Right lobe of liver (tissue), 4 donors: ENCODE data around the gene PBX4.

ENCODE experiments used
- POLR2A ChIP-seq: fragments of 450-650 bp; IDR thresholded peaks from one replicate; pipeline ENCODE4 v1.6.1; 2017; ENCODE audit warnings: antibody characterized with exemption, mild to moderate bottlenecking
- TF ChIP-seq, protein P1 (sequence below), 4 donors: fragments of 200-600 bp in 3 of 4; fragments of 450-650 bp in 1 of 4; IDR thresholded peaks; one replicate each; pipeline versions ENCODE4 v1.5.1 to v1.8.0; 2016 to 2022; ENCODE audit warnings: antibody characterized with exemption in 4 of 4, mild to moderate bottlenecking in 2 of 4
- donor health status: DM: no; HTN: no; CAD: no.
- donor health status: DM: no; HTN: no; CAD: no.
- donor health status: DM: no; HTN: yes; CAD: no.

DNA sequence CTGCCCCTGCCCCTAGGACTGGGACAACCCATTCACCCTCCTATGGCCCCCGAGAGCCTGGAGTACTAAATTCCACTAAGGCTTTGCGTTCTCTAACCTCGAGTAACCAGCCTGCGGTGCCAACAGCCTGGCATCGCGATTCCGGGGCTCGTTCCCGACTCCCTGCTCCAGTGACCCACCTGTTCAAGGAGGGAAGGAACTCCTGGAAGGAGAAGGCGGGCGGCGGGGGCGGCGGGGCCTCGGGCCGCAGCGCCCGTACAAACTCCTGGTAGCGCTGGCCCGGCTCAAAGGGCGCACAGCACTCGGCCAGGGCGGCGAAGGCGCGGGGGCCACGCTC is 18.7 kb upstream of the PBX4 start:
- TF ChIP-seq, protein P1, sequence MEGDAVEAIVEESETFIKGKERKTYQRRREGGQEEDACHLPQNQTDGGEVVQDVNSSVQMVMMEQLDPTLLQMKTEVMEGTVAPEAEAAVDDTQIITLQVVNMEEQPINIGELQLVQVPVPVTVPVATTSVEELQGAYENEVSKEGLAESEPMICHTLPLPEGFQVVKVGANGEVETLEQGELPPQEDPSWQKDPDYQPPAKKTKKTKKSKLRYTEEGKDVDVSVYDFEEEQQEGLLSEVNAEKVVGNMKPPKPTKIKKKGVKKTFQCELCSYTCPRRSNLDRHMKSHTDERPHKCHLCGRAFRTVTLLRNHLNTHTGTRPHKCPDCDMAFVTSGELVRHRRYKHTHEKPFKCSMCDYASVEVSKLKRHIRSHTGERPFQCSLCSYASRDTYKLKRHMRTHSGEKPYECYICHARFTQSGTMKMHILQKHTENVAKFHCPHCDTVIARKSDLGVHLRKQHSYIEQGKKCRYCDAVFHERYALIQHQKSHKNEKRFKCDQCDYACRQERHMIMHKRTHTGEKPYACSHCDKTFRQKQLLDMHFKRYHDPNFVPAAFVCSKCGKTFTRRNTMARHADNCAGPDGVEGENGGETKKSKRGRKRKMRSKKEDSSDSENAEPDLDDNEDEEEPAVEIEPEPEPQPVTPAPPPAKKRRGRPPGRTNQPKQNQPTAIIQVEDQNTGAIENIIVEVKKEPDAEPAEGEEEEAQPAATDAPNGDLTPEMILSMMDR (IDR thresholded peaks at IDR 0.05): no peak
- TF ChIP-seq POLR2A: no peak
